Measurements from ENCODE around the gene TMEM9B.

Gene TMEM9B

GRCh38 chr11:8928981-8929615 is 35.1 kb downstream of the TMEM9B start:
- DNase-seq (ENCODE audit: low spot score) = no peak

GRCh38 chr11:8928205-8928604 is 36.0 kb downstream of the TMEM9B start:
- no peak for DNase-seq (ENCODE audit: low spot score)

- DNase-seq (ENCODE audit: low spot score) = no peak
Measured at GRCh38 chr11:8927233-8927632, 37.0 kb downstream of the TMEM9B start.

DNA sequence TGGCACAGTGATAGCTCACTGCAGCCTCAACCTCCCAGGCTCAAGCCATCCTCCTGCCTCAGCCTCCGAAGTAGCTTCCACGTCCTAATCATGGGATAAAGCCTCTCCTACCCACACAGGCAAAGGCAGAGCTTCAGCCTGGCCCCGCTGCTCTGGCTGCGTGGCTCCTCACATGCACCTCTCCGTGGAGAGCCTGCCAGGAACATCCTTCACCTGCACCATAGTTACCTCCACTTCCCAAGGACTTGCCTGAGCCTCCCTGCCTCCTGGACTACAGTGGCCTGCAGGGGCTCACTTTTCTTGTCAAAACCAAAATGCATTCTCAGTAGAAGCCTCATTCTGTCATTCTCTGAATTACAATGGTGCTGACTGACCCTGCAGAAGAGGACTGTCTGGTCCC is 38.0 kb downstream of the TMEM9B start:
- no peak for DNase-seq (ENCODE audit: low spot score)

DNA sequence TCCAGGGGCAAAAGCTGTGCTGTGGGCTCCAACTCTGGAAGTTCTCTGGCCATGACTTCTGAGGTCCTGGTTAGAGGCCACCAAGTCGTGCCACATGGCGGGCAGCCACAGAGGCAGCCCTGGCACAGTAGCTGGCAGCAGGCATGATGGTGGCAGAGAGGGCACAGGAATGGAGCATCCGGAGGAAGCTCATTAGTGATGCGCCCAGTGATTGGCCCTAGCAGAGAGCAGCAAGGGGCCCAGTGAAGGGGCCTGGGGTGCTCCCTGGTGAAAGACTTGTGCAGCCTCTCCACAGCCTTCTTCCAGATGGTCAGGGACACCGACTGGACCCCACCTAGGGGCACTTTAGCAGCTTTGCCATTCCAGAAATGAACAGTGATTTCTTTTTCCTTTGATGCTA is 38.5 kb downstream of the TMEM9B start:
- DNase-seq (ENCODE audit: low spot score) = no peak

DNA sequence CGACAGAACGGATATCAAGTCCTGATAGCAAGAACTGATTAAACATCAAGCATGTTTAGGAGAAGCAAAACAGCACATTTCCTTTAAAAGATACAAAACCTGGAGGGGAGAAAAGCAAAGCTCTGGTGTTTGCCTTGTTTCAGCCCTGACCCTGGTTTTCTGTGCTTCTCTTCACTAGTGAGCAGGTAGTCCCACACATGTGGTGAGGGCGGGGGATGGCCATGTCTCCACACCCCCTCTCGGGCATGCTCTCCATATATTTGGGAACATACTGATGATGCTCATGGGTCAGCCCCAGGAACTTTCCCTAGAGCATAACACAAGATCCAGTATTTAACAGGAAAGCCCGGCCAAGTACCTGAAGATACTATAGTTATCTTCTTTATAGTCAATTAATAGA is 41.6 kb downstream of the TMEM9B start:
- no peak for DNase-seq (ENCODE audit: low spot score)

DNA sequence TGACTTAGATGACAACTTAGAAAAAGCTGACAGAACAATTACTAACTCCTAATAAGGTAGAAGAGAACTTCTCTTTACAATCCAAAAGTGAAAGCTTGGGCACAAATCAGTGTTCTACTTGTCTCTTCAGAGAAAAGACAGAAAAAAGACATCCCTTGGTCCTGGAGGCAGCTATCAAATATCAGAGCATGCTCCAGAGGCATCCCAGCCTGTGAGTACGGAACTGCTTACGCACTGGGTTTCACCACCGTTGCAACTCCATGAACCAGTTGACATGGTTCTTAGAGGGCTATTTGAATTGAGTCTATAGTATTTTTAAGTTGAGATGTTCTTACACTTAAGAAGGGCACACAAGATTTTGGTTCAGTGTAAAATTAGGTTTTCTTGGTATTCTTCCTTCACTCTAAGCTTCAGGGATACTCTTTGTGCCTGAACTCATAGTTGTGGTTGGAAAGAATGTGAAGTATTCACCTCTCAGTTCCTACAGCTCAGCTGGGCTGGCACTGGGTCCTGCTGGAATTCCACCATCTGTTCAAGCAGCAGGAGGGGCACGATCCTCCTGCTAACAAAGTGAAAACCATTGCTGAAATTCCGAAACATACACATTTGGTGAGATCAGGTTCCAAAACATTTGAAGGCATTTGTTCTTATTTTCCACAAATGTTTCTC is 47.0 kb downstream of the TMEM9B start:
- peak; percentile 87 for DNase-seq (ENCODE audit: low spot score)

DNA sequence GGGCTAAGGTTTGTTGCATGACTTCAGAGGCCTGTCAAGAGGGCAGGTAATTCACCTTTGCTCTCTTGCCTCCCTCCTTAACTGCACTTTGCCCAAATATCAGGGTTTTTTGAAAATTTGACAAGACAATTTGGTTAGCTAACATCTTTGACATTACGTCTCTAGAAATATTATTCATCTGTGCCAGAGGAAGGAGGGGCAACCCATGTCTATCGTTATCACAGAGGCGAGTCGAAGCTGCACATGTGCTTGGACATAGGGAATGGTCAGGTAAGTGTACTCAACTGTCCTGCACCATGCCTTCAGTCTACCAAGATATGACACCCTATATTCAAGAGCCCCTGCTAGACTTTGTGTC is 49.6 kb downstream of the TMEM9B start:
- DNase-seq (ENCODE audit: low spot score) = no peak

DNA sequence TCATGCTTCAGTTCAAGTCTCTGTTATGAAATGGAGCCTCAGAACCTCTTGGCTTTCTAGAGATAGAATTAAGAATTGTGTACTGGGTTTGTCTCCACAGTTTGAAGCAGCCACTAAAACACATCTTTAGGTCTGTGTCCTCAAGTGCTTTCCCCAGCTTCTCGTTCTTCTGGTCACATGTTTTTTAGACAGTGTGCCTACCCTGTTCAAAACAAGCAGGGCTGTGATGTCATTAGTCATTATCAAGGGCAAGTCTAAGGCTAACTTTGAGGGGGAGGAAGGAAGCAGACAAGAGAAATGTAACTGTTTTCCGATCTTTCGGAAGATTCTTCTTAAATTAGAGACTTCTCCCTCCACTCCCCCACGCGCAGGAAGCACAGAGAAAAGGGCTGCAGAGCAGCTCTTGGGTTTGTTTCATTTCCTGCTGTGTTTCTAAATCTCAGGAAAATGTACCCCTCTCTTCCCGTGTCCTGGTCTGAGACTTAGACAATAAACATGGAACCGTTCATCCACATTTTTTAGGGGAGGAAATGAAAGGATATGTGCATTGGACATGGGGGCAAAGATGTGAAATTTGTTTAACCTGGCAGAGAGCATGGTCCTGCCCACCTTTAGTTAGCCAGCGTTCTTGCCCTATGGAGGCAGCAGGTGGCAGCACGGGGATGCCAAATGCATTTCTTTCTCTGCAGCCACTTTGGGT is 50.1 kb downstream of the TMEM9B start:
- no peak for DNase-seq (ENCODE audit: low spot score)

- DNase-seq (ENCODE audit: low spot score) = peak; percentile 96
Measured at GRCh38 chr11:8911029-8911823, 53.0 kb downstream of the TMEM9B start, which contains the start of gene AKIP1. Gene AKIP1 (plus strand): TSS chr11:8911189. CDS start chr11:8911450, 261 bp downstream.

DNA sequence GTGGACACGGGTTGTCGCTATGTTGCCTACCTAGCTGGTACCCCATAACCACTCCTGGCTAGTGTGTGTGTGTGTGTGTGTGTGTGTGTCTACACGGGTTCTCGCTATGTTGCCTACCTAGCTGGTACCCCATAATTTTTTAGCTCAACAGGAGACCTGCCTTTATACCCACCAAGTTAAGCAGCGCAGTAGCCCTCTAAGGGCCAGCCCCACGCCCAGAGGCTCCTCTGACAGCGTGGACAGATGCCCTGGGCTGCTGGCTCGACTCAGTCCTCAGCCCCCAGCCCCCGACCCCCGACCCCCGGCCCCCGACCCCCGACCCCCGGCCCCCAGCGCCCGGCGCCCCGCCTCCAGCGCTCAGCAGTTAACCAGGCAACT is 53.6 kb downstream of the TMEM9B start:
- no peak for DNase-seq (ENCODE audit: low spot score)

GRCh38 chr11:8908099-8908498 is 56.1 kb downstream of the TMEM9B start:
- no peak for DNase-seq (ENCODE audit: low spot score)

DNA sequence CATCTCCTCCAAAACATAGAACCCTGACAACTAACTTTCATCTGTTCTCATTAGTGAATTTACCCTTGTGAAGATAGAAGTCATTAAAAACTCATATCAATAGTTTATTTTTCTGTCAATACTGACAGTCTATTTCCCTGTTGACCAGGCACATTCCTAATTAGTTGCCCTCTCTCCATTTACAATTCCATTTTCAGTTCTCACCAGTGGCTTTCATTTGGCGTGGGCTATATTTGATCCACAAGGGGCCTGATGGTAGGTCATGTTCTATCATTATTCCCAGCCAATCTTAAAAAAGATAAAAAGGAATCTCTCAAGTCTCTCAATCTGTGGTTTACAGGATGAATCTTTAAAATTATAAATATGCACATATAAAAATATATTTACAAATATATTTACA is 57.1 kb downstream of the TMEM9B start:
- no peak for DNase-seq (ENCODE audit: low spot score)

- peak; percentile 75 for DNase-seq (ENCODE audit: low spot score)
Measured at GRCh38 chr11:8905528-8906165, 58.6 kb downstream of the TMEM9B start.

GRCh38 chr11:8899119-8899753 is 65.0 kb downstream of the TMEM9B start:
- no peak for DNase-seq (ENCODE audit: low spot score)
